GM12878 (cell line): ENCODE measurements around the gene PSAPL1. TPM values are rescaled to one million over a fixed set of nuclear protein-coding genes. Genes with fewer than 3 reads are reported as not detected.

Experiments used
- ATAC-seq: fragments of 200-7000 bp; cut with Tn5 transposase; 3 replicates; pipeline ENCODE4 v1.9.1; 2020; ENCODE audit warnings: mild to moderate bottlenecking, moderate library complexity
- BruUV-seq: library from RNA; stranded (reverse); fragments of 400-500 nt; replicated peaks from 2 replicates; lab custom pipeline; 2021; lab: Mats Ljungman, UMichigan
- CTCF ChIA-PET: fragments of 300-600 bp; sonication (Branson Sonifier 250); formaldehyde crosslinking; extraction: SDS; loops from one replicate; lab custom pipeline; 2021; ENCODE audit warnings: inconsistent platforms; lab: Yijun Ruan, JAX
- POLR2A ChIA-PET: fragments of 350-600 bp; formaldehyde crosslinking; extraction: SDS; loops from one replicate; lab custom pipeline; 2021; ENCODE audit warnings: inconsistent platforms; lab: Charles Lee
- RAD21 ChIA-PET: fragments of 300-600 bp; sonication (Branson Sonifier 250); formaldehyde crosslinking; loops from one replicate; lab custom pipeline; 2023; ENCODE audit warnings: antibody characterized with exemption; ENCODE audit not compliant: unreplicated experiment; lab: Charles Lee
- SMC1A ChIA-PET: fragments of 300-600 bp; sonication (Branson Sonifier 250); formaldehyde crosslinking; loops from one replicate; lab custom pipeline; 2023; ENCODE audit not compliant: unreplicated experiment, uncharacterized antibody; lab: Charles Lee
- DNase-seq: peaks from one replicate; pipeline ENCODE4 v3.0.0-alpha.2; 2011; ENCODE audit warnings: low read depth, low spot score
- FAIRE-seq: peaks from 3 replicates; lab custom pipeline; 2011; peaks lifted over from hg19 to GRCh38; lab: Jason Lieb, UNC
- H2AFZ ChIP-seq: 2 replicates; pipeline ENCODE4 v1.6.0; 2011; ENCODE audit warnings: low read depth, low read length, control low read depth; ENCODE audit not compliant: control insufficient read depth
- H3K27ac ChIP-seq: 2 replicates; pipeline ENCODE4 v1.5.1; 2011; ENCODE audit warnings: control low read depth; ENCODE audit not compliant: control insufficient read depth, insufficient read depth
- H3K27me3 ChIP-seq, 2 experiments: replicated peaks in 1 of 2; 2 replicates each; pipeline versions ENCODE4 v1.6.0 to v1.6.1; 2011; ENCODE audit warnings: low read length in 1 of 2; ENCODE audit not compliant: control insufficient read depth in 2 of 2, insufficient read depth in 2 of 2
- H3K36me3 ChIP-seq, 2 experiments: 2 replicates each; pipeline ENCODE4 v1.5.1; 2011; ENCODE audit warnings: low read length in 1 of 2; ENCODE audit not compliant: control insufficient read depth in 2 of 2, insufficient read depth in 2 of 2
- H3K4me1 ChIP-seq: 2 replicates; pipeline ENCODE4 v1.6.1; 2011; ENCODE audit warnings: mild to moderate bottlenecking, low read length, moderate library complexity, mixed read lengths; ENCODE audit not compliant: control insufficient read depth, insufficient read depth
- H3K4me2 ChIP-seq: 2 replicates; pipeline ENCODE4 v1.6.0; 2011; ENCODE audit warnings: control low read depth; ENCODE audit not compliant: control insufficient read depth, insufficient read depth
- H3K4me3 ChIP-seq: fragments of 200-600 bp; sonication (generic); 2 replicates; pipeline ENCODE4 v1.5.1; 2016
- H3K79me2 ChIP-seq: 2 replicates; pipeline ENCODE4 v1.6.0; 2011; ENCODE audit warnings: low read length; ENCODE audit not compliant: control insufficient read depth, insufficient read depth
- H3K9ac ChIP-seq: 2 replicates; pipeline ENCODE4 v1.8.0; 2011; ENCODE audit warnings: low read length, control low read depth, mixed read lengths; ENCODE audit not compliant: control insufficient read depth, insufficient read depth
- H3K9me3 ChIP-seq: replicated peaks from 3 replicates; pipeline ENCODE4 v1.5.1; 2011; ENCODE audit warnings: mild to moderate bottlenecking, low read length; ENCODE audit not compliant: control insufficient read depth, insufficient read depth
- H4K20me1 ChIP-seq: 2 replicates; pipeline ENCODE4 v1.6.0; 2011; ENCODE audit not compliant: control insufficient read depth, insufficient read depth
- EED ChIP-seq: sonication (generic); IDR thresholded peaks from 2 replicates; pipeline ENCODE4 v1.6.1; 2016; ENCODE audit warnings: antibody characterized with exemption, low read depth
- MYB ChIP-seq: fragments of 150-350 bp; IDR thresholded peaks from 2 replicates; pipeline ENCODE4 v1.6.1; 2014; ENCODE audit warnings: mild to moderate bottlenecking, low read depth, low read length, borderline replicate concordance
- PAX8 ChIP-seq: fragments of 450-650 bp; IDR thresholded peaks from 2 replicates; pipeline ENCODE4 v1.6.1; 2017; ENCODE audit warnings: mild to moderate bottlenecking, moderate library complexity
- PML ChIP-seq: IDR thresholded peaks from 2 replicates; pipeline ENCODE4 v1.6.1; 2012; ENCODE audit warnings: low read length, inconsistent platforms
- RAD51 ChIP-seq: fragments of 450-650 bp; IDR thresholded peaks from 2 replicates; pipeline ENCODE4 v1.6.1; 2016; ENCODE audit warnings: moderate library complexity, mild to moderate bottlenecking, inconsistent platforms
- SMAD1 ChIP-seq: fragments of 450-650 bp; IDR thresholded peaks from 2 replicates; pipeline ENCODE4 v1.6.1; 2018; ENCODE audit warnings: mild to moderate bottlenecking, low read depth; ENCODE audit not compliant: partially characterized antibody
- SMC3 ChIP-seq: IDR thresholded peaks from 2 replicates; pipeline ENCODE4 v1.6.1; 2011; ENCODE audit warnings: low read length, improper control_type of control experiment, borderline replicate concordance
- TARDBP ChIP-seq: IDR thresholded peaks from 2 replicates; pipeline ENCODE4 v1.6.1; 2016; ENCODE audit warnings: borderline replicate concordance
- WGBS: methylation state at CpG from one replicate; pipeline ENCODE4 v1.1.6; 2016; ENCODE audit warnings: low lambda C conversion rate; ENCODE audit not compliant: insufficient replicate concordance, insufficient coverage; ENCODE audit errors: missing lambda C conversion rate; 5-methylcytosine and 5-hydroxymethylcytosine counted together
- in situ Hi-C: fragments of 300-500 bp; cut with MboI; formaldehyde crosslinking; loops from 9 replicates; pipeline ENCODE4 v1.14.3; 2018; ENCODE audit warnings: mixed read lengths
- intact Hi-C: fragments of 100-400 bp; cut with micrococcal nuclease; formaldehyde crosslinking; loops from one replicate; pipeline ENCODE4 v1.14.2; 2022; ENCODE audit not compliant: unreplicated experiment
- polyA plus RNA-seq, 11 experiments: library from polyadenylated mRNA; depleted of rRNA in 4 of 11; unstranded in 6 of 11; stranded (reverse) in 5 of 11; fragments of >200 nt; fragmentation: Nextera tagmentation in 4 of 11; fragmentation: Illumina TruSeq in 1 of 11; extraction: Ambion mirVana in 4 of 11; extraction: Trizol in 1 of 11; gene quantifications; 1 replicate in 1 of 11; 2 replicates in 10 of 11; pipeline versions ENCODE4 v1.2.1 to v1.2.3, GENCODE V29; 2011 to 2016; ENCODE audit warnings: inconsistent platforms in 2 of 11, missing spikeins in 2 of 11, low read depth in 1 of 11
- total RNA-seq, 4 experiments: library from RNA; depleted of rRNA in 3 of 4; stranded (reverse); fragments of >200 nt in 3 of 4; fragmentation: Illumina TruSeq in 1 of 4; extraction: Trizol in 1 of 4; gene quantifications; 2 replicates each; pipeline versions ENCODE4 v1.2.1 to v1.2.3, GENCODE V29; 2013 to 2021
- TF ChIP-seq, protein P1 (sequence below): IDR thresholded peaks from 2 replicates; pipeline ENCODE4 v1.6.1; 2012; ENCODE audit warnings: improper control_type of control experiment, low read depth, low read length; ENCODE audit not compliant: insufficient replicate concordance
- TF ChIP-seq, protein P2 (sequence below): fragments of 450-650 bp; IDR thresholded peaks from 2 replicates; pipeline ENCODE4 v1.6.1; 2014; ENCODE audit warnings: mild to moderate bottlenecking
- TF ChIP-seq, protein P3 (sequence below): IDR thresholded peaks from 2 replicates; pipeline ENCODE4 v1.6.1; 2011; ENCODE audit warnings: mild to moderate bottlenecking, low read depth, low read length, moderate library complexity; ENCODE audit not compliant: insufficient replicate concordance
- TF ChIP-seq, protein P4 (sequence below): fragments of 450-650 bp; IDR thresholded peaks from 2 replicates; pipeline ENCODE4 v1.6.1; 2016; ENCODE audit warnings: mild to moderate bottlenecking

PSAPL1 gene
- total and polyA plus RNA-seq, 10 of the 15 experiments (the other 5 are each of a cell fraction or from before 2014, with no cell fraction given), result not detected

DNA sequence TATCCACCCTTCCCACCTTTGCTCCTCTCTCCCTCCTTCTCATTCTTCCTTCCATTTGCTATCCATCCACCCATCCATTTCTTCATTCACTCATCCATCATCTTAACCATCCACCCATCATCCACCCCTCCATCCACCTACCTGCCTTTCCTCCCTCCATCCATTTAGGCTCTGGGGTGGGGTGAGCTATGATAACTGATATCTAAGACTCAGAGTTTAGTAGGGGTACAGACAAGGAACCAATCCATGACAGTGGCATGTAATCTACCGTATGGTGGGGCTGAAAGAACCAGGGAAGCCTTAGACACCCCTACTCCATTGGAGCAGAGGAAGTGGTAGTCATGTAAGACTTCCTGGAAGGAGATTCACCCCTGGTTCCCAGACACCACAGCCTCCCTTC lies 23.2 kb downstream of the PSAPL1 start:
- ATAC-seq (no peak), DNase-seq (no peak), FAIRE-seq (no peak)
- Histone ChIP-seq H3K79me2 (no peaks in the 10 kb centered on the region), H3K4me3 (no peak overlapping the region), H3K36me3 (no peaks in the 10 kb centered on the region), H3K4me2 (no peak overlapping the region), H3K27me3 (no peaks in the 10 kb centered on the region; a peak in 1 of 4 replicates), H3K27ac (no peak overlapping the region), H4K20me1 (no peaks in the 10 kb centered on the region), H2AFZ (no peak overlapping the region), H3K4me1 (no peaks in the 10 kb centered on the region), H3K9me3 (no peaks in the 10 kb centered on the region; the same call in 2 of the 3 replicates), H3K9ac (no peak overlapping the region)
- ChIA-PET CTCF (no interaction called here), RAD21 (no interaction called here), SMC1A (no interaction called here), POLR2A (no interaction called here)
- intact Hi-C loops, result no loop called here
- no TSS peak for BruUV-seq
- TF ChIP-seq PML (no peak), SMC3 (no peak), TARDBP (no peak), MYB (no peak), EED (no peak), PAX8 (no peak), SMAD1 (no peak), RAD51 (no peak)
- TF ChIP-seq, protein P1, sequence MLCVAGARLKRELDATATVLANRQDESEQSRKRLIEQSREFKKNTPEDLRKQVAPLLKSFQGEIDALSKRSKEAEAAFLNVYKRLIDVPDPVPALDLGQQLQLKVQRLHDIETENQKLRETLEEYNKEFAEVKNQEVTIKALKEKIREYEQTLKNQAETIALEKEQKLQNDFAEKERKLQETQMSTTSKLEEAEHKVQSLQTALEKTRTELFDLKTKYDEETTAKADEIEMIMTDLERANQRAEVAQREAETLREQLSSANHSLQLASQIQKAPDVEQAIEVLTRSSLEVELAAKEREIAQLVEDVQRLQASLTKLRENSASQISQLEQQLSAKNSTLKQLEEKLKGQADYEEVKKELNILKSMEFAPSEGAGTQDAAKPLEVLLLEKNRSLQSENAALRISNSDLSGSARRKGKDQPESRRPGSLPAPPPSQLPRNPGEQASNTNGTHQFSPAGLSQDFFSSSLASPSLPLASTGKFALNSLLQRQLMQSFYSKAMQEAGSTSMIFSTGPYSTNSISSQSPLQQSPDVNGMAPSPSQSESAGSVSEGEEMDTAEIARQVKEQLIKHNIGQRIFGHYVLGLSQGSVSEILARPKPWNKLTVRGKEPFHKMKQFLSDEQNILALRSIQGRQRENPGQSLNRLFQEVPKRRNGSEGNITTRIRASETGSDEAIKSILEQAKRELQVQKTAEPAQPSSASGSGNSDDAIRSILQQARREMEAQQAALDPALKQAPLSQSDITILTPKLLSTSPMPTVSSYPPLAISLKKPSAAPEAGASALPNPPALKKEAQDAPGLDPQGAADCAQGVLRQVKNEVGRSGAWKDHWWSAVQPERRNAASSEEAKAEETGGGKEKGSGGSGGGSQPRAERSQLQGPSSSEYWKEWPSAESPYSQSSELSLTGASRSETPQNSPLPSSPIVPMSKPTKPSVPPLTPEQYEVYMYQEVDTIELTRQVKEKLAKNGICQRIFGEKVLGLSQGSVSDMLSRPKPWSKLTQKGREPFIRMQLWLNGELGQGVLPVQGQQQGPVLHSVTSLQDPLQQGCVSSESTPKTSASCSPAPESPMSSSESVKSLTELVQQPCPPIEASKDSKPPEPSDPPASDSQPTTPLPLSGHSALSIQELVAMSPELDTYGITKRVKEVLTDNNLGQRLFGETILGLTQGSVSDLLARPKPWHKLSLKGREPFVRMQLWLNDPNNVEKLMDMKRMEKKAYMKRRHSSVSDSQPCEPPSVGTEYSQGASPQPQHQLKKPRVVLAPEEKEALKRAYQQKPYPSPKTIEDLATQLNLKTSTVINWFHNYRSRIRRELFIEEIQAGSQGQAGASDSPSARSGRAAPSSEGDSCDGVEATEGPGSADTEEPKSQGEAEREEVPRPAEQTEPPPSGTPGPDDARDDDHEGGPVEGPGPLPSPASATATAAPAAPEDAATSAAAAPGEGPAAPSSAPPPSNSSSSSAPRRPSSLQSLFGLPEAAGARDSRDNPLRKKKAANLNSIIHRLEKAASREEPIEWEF, result no peak
- TF ChIP-seq, protein P2, sequence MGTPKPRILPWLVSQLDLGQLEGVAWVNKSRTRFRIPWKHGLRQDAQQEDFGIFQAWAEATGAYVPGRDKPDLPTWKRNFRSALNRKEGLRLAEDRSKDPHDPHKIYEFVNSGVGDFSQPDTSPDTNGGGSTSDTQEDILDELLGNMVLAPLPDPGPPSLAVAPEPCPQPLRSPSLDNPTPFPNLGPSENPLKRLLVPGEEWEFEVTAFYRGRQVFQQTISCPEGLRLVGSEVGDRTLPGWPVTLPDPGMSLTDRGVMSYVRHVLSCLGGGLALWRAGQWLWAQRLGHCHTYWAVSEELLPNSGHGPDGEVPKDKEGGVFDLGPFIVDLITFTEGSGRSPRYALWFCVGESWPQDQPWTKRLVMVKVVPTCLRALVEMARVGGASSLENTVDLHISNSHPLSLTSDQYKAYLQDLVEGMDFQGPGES, result no peak
- TF ChIP-seq, protein P3, sequence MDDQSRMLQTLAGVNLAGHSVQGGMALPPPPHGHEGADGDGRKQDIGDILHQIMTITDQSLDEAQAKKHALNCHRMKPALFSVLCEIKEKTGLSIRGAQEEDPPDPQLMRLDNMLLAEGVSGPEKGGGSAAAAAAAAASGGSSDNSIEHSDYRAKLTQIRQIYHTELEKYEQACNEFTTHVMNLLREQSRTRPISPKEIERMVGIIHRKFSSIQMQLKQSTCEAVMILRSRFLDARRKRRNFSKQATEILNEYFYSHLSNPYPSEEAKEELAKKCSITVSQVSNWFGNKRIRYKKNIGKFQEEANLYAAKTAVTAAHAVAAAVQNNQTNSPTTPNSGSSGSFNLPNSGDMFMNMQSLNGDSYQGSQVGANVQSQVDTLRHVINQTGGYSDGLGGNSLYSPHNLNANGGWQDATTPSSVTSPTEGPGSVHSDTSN, result no peak
- TF ChIP-seq, protein P4, sequence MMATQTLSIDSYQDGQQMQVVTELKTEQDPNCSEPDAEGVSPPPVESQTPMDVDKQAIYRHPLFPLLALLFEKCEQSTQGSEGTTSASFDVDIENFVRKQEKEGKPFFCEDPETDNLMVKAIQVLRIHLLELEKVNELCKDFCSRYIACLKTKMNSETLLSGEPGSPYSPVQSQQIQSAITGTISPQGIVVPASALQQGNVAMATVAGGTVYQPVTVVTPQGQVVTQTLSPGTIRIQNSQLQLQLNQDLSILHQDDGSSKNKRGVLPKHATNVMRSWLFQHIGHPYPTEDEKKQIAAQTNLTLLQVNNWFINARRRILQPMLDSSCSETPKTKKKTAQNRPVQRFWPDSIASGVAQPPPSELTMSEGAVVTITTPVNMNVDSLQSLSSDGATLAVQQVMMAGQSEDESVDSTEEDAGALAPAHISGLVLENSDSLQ, result no peak
- WGBS, result no CpG with 5 or more reads among the region's 1 CpG
- in situ Hi-C loops, result no loop called here
